HG03469 (cell line): ENCODE results near the gene HBQ1.
"Not testable (repeated sequence)": the region's sequence is repeated elsewhere in the genome, so short reads cannot be mapped to it uniquely, and the experiment has no call there.

Experiments used
- ATAC-seq: cut with Tn5 transposase; IDR thresholded peaks from one replicate; pipeline ENCODE4 v1.9.1; 2021; ENCODE audit warnings: mild to moderate bottlenecking, moderate library complexity, moderate number of reproducible peaks; ENCODE audit not compliant: unreplicated experiment

The HBQ1 gene

GRCh38 chr16:175011-175949, 5.0 kb upstream of the HBQ1 start:
- ATAC-seq, result no peak

DNA sequence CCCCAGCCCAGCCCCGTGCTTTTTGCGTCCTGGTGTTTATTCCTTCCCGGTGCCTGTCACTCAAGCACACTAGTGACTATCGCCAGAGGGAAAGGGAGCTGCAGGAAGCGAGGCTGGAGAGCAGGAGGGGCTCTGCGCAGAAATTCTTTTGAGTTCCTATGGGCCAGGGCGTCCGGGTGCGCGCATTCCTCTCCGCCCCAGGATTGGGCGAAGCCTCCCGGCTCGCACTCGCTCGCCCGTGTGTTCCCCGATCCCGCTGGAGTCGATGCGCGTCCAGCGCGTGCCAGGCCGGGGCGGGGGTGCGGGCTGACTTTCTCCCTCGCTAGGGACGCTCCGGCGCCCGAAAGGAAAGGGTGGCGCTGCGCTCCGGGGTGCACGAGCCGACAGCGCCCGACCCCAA, 4.3 kb upstream of the HBQ1 start:
- not testable (repeated sequence) for ATAC-seq

- not testable (repeated sequence) for ATAC-seq
Measured at GRCh38 chr16:176477-177382, 3.5 kb upstream of the HBQ1 start, which contains the start of gene HBA1. TSS of gene HBA1 (plus strand) at chr16:176680. CDS start at chr16:176717, 37 bp downstream.

DNA sequence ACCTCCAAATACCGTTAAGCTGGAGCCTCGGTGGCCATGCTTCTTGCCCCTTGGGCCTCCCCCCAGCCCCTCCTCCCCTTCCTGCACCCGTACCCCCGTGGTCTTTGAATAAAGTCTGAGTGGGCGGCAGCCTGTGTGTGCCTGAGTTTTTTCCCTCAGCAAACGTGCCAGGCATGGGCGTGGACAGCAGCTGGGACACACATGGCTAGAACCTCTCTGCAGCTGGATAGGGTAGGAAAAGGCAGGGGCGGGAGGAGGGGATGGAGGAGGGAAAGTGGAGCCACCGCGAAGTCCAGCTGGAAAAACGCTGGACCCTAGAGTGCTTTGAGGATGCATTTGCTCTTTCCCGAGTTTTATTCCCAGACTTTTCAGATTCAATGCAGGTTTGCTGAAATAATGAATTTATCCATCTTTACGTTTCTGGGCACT, 2.9 kb upstream of the HBQ1 start:
- ATAC-seq, result no peak

- no peak for ATAC-seq
Measured at GRCh38 chr16:177981-178667, 2.1 kb upstream of the HBQ1 start.

DNA sequence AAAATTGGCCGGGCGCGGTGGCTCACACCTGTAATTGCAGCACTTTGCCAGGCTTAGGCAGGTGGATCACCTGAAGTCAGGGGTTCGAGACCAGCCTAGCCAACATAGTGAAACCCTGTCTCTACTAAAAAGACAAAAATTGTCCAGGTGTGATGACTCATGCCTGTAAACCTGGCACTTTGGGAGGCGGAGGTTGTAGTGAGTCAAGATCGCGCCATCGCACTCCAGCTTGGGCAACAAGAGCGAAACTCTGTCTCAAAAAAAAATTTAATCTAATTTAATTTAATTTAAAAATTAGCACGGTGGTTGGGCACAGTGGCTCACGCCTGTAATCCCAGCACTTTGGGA, 1.6 kb upstream of the HBQ1 start:
- ATAC-seq, result no peak

GRCh38 chr16:179211-180092, 807 bp upstream of the HBQ1 start:
- ATAC-seq, result no peak

GRCh38 chr16:180681-181564, 664 bp downstream of the HBQ1 start:
- ATAC-seq, result no peak

DNA sequence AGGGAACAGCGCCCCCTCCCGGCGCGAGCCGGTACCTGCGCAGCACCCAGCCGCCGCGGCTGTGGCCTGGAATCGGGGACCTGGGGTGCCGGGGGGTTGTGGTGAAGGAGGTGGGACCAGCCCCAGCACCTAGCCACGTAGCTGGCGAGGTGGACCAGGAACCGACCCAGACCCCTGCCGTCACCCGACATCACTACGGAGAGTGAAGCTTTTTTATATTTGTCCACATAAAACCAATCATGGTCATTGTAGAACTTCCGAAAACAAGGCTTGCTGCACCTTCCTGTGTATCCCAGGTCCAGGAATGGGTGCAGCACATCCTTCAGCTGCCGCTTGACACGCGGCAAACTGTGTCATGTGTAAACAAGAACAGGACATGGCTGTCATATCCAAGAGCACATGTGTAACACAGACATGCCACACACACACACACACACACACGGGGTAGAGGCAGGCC, 1.3 kb downstream of the HBQ1 start:
- ATAC-seq, result no peak

DNA sequence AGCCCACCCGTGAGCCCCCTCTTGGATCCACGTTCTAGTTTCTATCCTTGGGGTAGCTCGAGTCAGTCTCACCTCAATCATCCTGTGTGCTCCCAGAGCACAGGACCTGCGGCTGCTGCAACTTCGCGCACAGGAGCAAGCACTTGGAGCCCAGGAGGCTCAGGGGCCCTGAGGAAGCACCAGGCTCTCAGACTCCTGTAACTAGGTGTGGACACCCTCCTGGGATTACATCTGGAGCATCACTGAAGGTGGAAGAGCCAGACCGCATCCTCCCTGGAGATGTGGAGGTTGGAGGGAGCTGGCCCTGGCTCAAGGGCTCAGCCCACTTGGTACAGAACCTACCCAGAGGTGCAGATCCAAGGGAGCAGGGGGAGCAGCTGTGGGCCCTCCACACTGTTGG, 2.7 kb downstream of the HBQ1 start:
- ATAC-seq, result no peak

GRCh38 chr16:185213-185612, 5.0 kb downstream of the HBQ1 start:
- ATAC-seq, result no peak

- no peak for ATAC-seq
Measured at GRCh38 chr16:185691-186090, 5.4 kb downstream of the HBQ1 start.

- ATAC-seq, result no peak
Measured at GRCh38 chr16:187330-187729, 7.1 kb downstream of the HBQ1 start.

- no peak for ATAC-seq
Measured at GRCh38 chr16:188674-189073, 8.4 kb downstream of the HBQ1 start.

DNA sequence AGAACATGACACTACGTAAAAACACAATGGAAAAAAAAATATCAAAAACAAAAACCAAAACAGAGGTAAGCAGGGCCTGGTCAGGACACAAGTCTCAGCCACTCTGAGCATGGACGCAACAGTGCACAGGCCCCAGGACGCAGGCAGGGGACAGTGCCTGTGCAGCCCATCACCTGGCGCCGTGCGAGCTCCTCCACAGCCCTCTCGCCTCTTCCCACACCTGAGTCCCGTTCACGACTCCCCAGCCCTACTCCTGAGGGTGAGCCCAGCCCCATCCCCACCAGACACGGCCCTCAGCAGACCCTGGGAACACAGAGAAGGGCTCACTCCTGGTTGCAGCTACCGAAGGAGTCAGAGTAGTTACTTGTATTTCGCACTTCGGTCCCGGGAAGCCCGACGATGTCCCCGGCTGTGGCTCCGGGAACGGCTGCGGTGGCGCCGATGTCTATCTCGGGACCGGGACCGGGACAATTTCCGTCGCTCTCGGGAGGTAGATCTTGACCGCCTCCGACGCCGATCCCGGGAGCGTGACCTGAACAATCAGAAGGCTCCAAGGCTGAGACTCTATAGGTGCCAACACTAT, 9.4 kb downstream of the HBQ1 start:
- ATAC-seq, result no peak

GRCh38 chr16:191831-192230, 11.6 kb downstream of the HBQ1 start:
- no peak for ATAC-seq

GRCh38 chr16:192686-193085, 12.4 kb downstream of the HBQ1 start:
- no peak for ATAC-seq

- no peak for ATAC-seq
Measured at GRCh38 chr16:193441-193840, 13.2 kb downstream of the HBQ1 start.

DNA sequence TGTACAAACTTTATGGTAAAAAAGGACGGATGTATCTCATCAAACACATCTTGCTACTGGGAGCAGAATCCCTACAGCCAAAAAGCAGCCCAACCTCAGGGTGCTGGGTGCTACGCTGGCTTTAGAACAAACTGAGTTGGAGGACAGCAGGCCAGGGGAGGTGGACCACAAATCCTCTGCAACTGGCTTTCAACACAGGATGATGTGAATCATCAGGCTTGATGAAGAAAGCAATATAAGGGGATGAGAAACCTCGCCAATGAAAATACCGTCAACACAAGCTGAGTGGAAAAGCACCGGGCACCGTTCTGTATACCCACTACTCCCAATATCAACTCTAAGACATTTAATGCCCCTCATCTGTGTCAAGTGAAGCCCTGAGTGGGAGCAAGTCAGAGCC, 14.3 kb downstream of the HBQ1 start:
- no peak for ATAC-seq
